Activated CD8-positive, alpha-beta memory T cell treated with anti-CD3 and anti-CD28 coated beads for 48 hours (primary cell): ENCODE measurements around the gene CPNE4.
"Not testable (repeated sequence)": the region's sequence is repeated elsewhere in the genome, so short reads cannot be mapped to it uniquely, and the experiment has no call there.

ENCODE experiments used
- DNase-seq, 3 experiments: peaks; one replicate each; pipeline ENCODE4 v3.0.0-alpha.2; 2020; ENCODE audit warnings: low read depth in 2 of 3, low spot score in 2 of 3

The CPNE4 gene

GRCh38 chr3:132034486-132035464, at the start of gene CPNE4:
Gene CPNE4 (minus strand): TSS chr3:132035014.
- DNase-seq, result peak; percentile 32 to 69 (median 46)

- DNase-seq, result no peak
Measured at GRCh38 chr3:132083583-132084279, 48.9 kb upstream of the CPNE4 start.

- DNase-seq, result no peak
Measured at GRCh38 chr3:132083159-132083558, 48.3 kb upstream of the CPNE4 start.

GRCh38 chr3:132079147-132079546, 44.3 kb upstream of the CPNE4 start:
- DNase-seq, result no peak

GRCh38 chr3:132073771-132074170, 39.0 kb upstream of the CPNE4 start:
- no peak for DNase-seq

- DNase-seq, result no peak
Measured at GRCh38 chr3:132071043-132071442, 36.2 kb upstream of the CPNE4 start.

GRCh38 chr3:132064114-132064513, 29.3 kb upstream of the CPNE4 start:
- no peak for DNase-seq

- DNase-seq, result no peak
Measured at GRCh38 chr3:132062535-132062934, 27.7 kb upstream of the CPNE4 start.

GRCh38 chr3:132055872-132056271, 21.1 kb upstream of the CPNE4 start:
- DNase-seq, result no peak

- DNase-seq, result no peak
Measured at GRCh38 chr3:132047209-132047608, 12.4 kb upstream of the CPNE4 start.

- DNase-seq, result not testable (repeated sequence)
Measured at GRCh38 chr3:132044874-132045273, 10.1 kb upstream of the CPNE4 start.

GRCh38 chr3:132042681-132043080, 7.9 kb upstream of the CPNE4 start:
- no peak for DNase-seq

GRCh38 chr3:132038198-132038825, 3.5 kb upstream of the CPNE4 start:
- DNase-seq, result no peak

- no peak for DNase-seq
Measured at GRCh38 chr3:132037581-132037980, 2.8 kb upstream of the CPNE4 start.

GRCh38 chr3:132037056-132037455, 2.2 kb upstream of the CPNE4 start:
- DNase-seq, result no peak

GRCh38 chr3:132034097-132034485, 723 bp downstream of the CPNE4 start:
- no peak for DNase-seq

GRCh38 chr3:132033471-132033870, 1.3 kb downstream of the CPNE4 start:
- no peak for DNase-seq

GRCh38 chr3:132032959-132033358, 1.9 kb downstream of the CPNE4 start:
- DNase-seq, result no peak

GRCh38 chr3:132029182-132029902, 5.5 kb downstream of the CPNE4 start:
- peak; percentile 6 to 47 (median 15) for DNase-seq

GRCh38 chr3:132022914-132023313, 11.9 kb downstream of the CPNE4 start:
- no peak for DNase-seq

GRCh38 chr3:132020058-132020457, 14.8 kb downstream of the CPNE4 start:
- no peak for DNase-seq
